Measurements from ENCODE around the gene KCTD2.
A peak's percentile ranks its signal among the peaks of the same experiment; 100 is the strongest.
"Not testable (repeated sequence)": the region's sequence is repeated elsewhere in the genome, so short reads cannot be mapped to it uniquely, and the experiment has no call there.

Gene KCTD2

GRCh38 chr17:75033346-75034235 lies 13.4 kb upstream of the KCTD2 start:
- DNase-seq (ENCODE audit: low read depth): peak; percentile 91
- no peak for TF ChIP-seq CTCF (conservative IDR thresholded peaks at IDR 0.05; ENCODE audit: low read depth, low read length)
- H3K4me3 ChIP-seq (ENCODE audit: low read depth, low read length): peak overlapping the region; percentile 88

GRCh38 chr17:75034236-75034908 lies 12.7 kb upstream of the KCTD2 start:
- H3K4me3 ChIP-seq (ENCODE audit: low read depth, low read length): peak overlapping the region; percentile 88
- peak; percentile 39 for TF ChIP-seq CTCF (conservative IDR thresholded peaks at IDR 0.05; ENCODE audit: low read depth, low read length)
- peak; percentile 90 for DNase-seq (ENCODE audit: low read depth)

- DNase-seq (ENCODE audit: low read depth): peak; percentile 8
- no peak overlapping the region for H3K4me3 ChIP-seq (ENCODE audit: low read depth, low read length)
- TF ChIP-seq CTCF (conservative IDR thresholded peaks at IDR 0.05; ENCODE audit: low read depth, low read length): no peak
These were observed 10.3 kb upstream of the KCTD2 start for GRCh38 chr17:75036643-75037268.

GRCh38 chr17:75039238-75039637 lies 7.8 kb upstream of the KCTD2 start:
- no peak overlapping the region for H3K4me3 ChIP-seq (ENCODE audit: low read depth, low read length)
- no peak for DNase-seq (ENCODE audit: low read depth)
- TF ChIP-seq CTCF (conservative IDR thresholded peaks at IDR 0.05; ENCODE audit: low read depth, low read length): no peak

GRCh38 chr17:75041656-75042280 lies 5.3 kb upstream of the KCTD2 start:
- no peak for DNase-seq (ENCODE audit: low read depth)
- TF ChIP-seq CTCF (conservative IDR thresholded peaks at IDR 0.05; ENCODE audit: low read depth, low read length): no peak
- H3K4me3 ChIP-seq (ENCODE audit: low read depth, low read length): no peak overlapping the region

- DNase-seq (ENCODE audit: low read depth); H3K4me3 ChIP-seq (ENCODE audit: low read depth, low read length): not testable (repeated sequence)
These were observed 3.2 kb upstream of the KCTD2 start for GRCh38 chr17:75043789-75044188.

- TF ChIP-seq CTCF (conservative IDR thresholded peaks at IDR 0.05; ENCODE audit: low read depth, low read length): no peak
- no peak for DNase-seq (ENCODE audit: low read depth)
- no peak overlapping the region for H3K4me3 ChIP-seq (ENCODE audit: low read depth, low read length)
These were observed 2.3 kb upstream of the KCTD2 start for GRCh38 chr17:75044716-75045115.

- DNase-seq (ENCODE audit: low read depth): not testable (repeated sequence)
- peak overlapping the region; percentile 100 for H3K4me3 ChIP-seq (ENCODE audit: low read depth, low read length)
These were observed 1.0 kb upstream of the KCTD2 start for GRCh38 chr17:75045946-75046406.
